Measurements from ENCODE around the gene CNIH2. TPM values are rescaled to one million over a fixed set of nuclear protein-coding genes. Genes with fewer than 3 reads are reported as not detected.

The CNIH2 gene
- total and polyA plus RNA-seq, 7 donors: 0.05 TPM; not detected in 6

DNA sequence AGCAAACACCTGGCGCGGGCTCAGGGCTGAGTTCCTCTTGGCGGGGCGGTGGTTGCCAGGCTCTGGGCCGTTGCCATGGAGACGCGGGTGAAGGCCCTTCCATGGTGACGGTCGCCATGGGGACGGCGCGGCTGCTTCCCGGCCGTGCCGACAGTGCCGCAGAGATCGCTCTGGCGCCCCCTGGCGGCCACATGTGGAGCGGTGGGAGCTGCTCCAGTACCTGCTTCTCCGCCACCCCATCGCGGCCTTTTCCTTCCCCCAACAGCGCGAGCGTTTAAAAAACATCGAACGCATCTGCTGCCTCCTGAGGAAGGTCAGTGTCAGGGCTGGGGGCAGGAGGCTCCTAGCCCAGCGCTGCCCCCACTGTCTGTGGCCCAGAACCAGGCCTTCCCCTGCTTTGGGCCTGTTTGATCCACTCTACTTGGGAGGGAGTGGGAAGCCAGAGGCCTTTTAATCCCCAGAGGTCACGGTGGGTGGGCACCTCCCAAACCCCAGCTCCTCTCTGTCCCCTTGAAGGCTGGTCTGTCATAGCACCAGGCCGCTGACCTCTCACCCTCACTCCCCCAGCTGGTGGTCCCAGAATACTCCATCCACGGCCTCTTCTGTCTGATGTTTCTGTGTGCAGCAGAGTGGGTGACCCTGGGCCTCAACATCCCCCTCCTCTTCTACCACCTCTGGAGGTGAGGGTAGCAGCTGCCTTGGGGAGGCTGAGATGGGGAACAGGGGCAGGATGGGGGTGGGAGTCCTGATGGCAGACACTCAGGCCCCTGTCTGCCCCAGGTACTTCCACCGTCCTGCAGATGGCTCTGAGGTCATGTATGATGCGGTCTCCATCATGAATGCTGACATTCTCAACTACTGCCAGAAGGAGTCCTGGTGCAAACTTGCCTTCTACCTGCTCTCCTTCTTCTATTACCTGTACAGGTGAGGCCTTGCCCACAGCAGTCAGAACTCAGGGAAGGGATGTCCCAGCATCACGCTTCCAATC, 4.8 kb downstream of the CNIH2 start:
- TF ChIP-seq, protein P1, sequence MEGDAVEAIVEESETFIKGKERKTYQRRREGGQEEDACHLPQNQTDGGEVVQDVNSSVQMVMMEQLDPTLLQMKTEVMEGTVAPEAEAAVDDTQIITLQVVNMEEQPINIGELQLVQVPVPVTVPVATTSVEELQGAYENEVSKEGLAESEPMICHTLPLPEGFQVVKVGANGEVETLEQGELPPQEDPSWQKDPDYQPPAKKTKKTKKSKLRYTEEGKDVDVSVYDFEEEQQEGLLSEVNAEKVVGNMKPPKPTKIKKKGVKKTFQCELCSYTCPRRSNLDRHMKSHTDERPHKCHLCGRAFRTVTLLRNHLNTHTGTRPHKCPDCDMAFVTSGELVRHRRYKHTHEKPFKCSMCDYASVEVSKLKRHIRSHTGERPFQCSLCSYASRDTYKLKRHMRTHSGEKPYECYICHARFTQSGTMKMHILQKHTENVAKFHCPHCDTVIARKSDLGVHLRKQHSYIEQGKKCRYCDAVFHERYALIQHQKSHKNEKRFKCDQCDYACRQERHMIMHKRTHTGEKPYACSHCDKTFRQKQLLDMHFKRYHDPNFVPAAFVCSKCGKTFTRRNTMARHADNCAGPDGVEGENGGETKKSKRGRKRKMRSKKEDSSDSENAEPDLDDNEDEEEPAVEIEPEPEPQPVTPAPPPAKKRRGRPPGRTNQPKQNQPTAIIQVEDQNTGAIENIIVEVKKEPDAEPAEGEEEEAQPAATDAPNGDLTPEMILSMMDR (IDR thresholded peaks at IDR 0.05): peak; percentile 99
- H3K27me3 ChIP-seq (ENCODE audit: insufficient read depth in 3 of 3, low read length in 2 of 3): peaks cover 0 to 7% (median 0%) of the 10 kb centered on the region in 3 donors
- no peak overlapping the region for H3K4me3 ChIP-seq
- peaks cover 6 to 31% of the 10 kb centered on the region in 2 donors for H3K36me3 ChIP-seq (ENCODE audit: insufficient read depth in 1 of 2, low read depth in 1 of 2)
- DNase-seq: peak; percentile 98 to 99
- no peaks in the 10 kb centered on the region for H3K9me3 ChIP-seq
- peaks cover 8% of the 10 kb centered on the region for H3K4me1 ChIP-seq
- peak; percentile 87 to 94 (median 88) for ATAC-seq
- intact Hi-C loops (cut with DNase I): loop anchor here in 1 of 2 donors (1.0 kb wide), 1 partner anchor 60 kb away; no protein-coding TSS in a partner anchor
- no peak overlapping the region for H3K27ac ChIP-seq
- 14 to 18% (median 14%) methylated on average over 26 to 35 of the region's 35 CpGs for WGBS, 3 donors

DNA sequence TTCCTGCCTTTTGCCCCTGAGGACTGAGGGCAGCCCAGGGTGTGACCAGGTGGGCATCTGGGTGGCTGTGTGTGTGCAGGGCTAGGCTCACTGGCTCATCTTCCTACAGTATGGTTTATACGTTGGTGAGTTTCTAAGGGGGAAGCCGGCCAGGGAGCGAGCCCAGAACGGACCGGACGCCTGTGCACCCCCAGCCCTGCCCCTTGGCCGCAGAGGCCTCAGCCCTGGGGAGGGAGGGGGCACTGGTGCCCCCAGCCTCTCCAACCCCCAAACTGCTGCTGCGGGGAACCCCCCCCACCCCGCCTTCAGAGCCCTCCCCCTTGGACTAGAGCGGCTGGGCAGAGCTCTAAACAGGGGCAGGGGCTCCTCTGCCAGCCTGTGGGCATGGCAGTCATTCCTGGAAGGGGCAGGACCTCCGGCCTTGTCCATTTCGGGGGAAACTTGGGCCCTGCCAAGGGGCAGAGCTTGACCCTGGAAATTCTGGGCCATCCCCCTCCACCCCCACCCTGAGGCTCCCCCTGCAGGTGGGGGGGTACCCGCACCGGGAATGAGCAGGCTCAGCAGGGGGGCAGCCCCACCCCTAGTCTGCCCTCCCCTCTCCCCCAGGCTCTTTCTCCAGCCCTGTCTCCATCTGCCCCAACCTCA, 5.6 kb downstream of the CNIH2 start:
- Histone ChIP-seq H3K4me1 (peaks cover 15% of the 10 kb centered on the region), H3K9me3 (no peaks in the 10 kb centered on the region), H3K27me3 (ENCODE audit: insufficient read depth in 3 of 3, low read length in 2 of 3) (peaks cover 0 to 7% (median 0%) of the 10 kb centered on the region in 3 donors), H3K4me3 (no peak overlapping the region), H3K27ac (no peak overlapping the region), H3K36me3 (ENCODE audit: insufficient read depth in 1 of 2, low read depth in 1 of 2) (peaks cover 6 to 31% of the 10 kb centered on the region in 2 donors)
- WGBS, 3 donors: 75 to 80% (median 79%) methylated on average over 10 to 14 of the region's 14 CpGs
- intact Hi-C loops (cut with DNase I): no loop called here
- DNase-seq (no peak), ATAC-seq (no peak)
- TF ChIP-seq, protein P1 (IDR thresholded peaks at IDR 0.05): no peak

- Histone ChIP-seq H3K27me3 (ENCODE audit: insufficient read depth in 3 of 3, low read length in 2 of 3) (peaks cover 0 to 3% (median 0%) of the 10 kb centered on the region in 3 donors), H3K4me3 (no peak overlapping the region), H3K27ac (no peak overlapping the region), H3K9me3 (no peaks in the 10 kb centered on the region), H3K36me3 (ENCODE audit: insufficient read depth in 1 of 2, low read depth in 1 of 2) (peaks cover 6 to 31% of the 10 kb centered on the region in 2 donors), H3K4me1 (peaks cover 15% of the 10 kb centered on the region)
- TF ChIP-seq, protein P1 (IDR thresholded peaks at IDR 0.05): no peak
- DNase-seq (no peak), ATAC-seq (no peak)
- intact Hi-C loops (cut with DNase I): no loop called here
- 91 to 94% (median 92%) methylated on average over 9 to 16 of the region's 16 CpGs for WGBS, 3 donors
Observed at GRCh38 chr11:66284526-66285078, 6.6 kb downstream of the CNIH2 start.

GRCh38 chr11:66285250-66285947, 7.4 kb downstream of the CNIH2 start:
- Histone ChIP-seq H3K4me1 (peaks cover 22% of the 10 kb centered on the region), H3K27ac (no peak overlapping the region)
- intact Hi-C loops (cut with DNase I): no loop called here

More at GRCh38 chr11:66285250-66285947, 7.4 kb downstream of the CNIH2 start:
- ATAC-seq: no peak
- H3K27me3 ChIP-seq (ENCODE audit: insufficient read depth in 3 of 3, low read length in 2 of 3): no peaks in the 10 kb centered on the region
- TF ChIP-seq, protein P1 (IDR thresholded peaks at IDR 0.05): no peak
- 67 to 72% (median 70%) methylated on average over 13 of the region's 13 CpGs for WGBS, 3 donors
- no peak overlapping the region for H3K4me3 ChIP-seq
- peaks cover 6 to 31% of the 10 kb centered on the region in 2 donors for H3K36me3 ChIP-seq (ENCODE audit: insufficient read depth in 1 of 2, low read depth in 1 of 2)
- H3K9me3 ChIP-seq: no peaks in the 10 kb centered on the region
- no peak for DNase-seq
